Mesenteric fat pad (tissue), 1 donor: Measurements from ENCODE around the gene INIP. TPM values are rescaled to one million over a fixed set of nuclear protein-coding genes. Genes with fewer than 3 reads are reported as not detected.
"Not testable (repeated sequence)": the region's sequence is repeated elsewhere in the genome, so short reads cannot be mapped to it uniquely, and the experiment has no call there.

Source experiments
- DNase-seq: peaks from one replicate; pipeline ENCODE4 v3.0.0-alpha.2; 2020; ENCODE audit warnings: low spot score
- total RNA-seq: library from RNA; stranded (reverse); fragmentation: NEBNext Ultra II Directional; extraction: Animal tissue kit (Norgen Biotek cat#: 25700); gene quantifications from one replicate; pipeline ENCODE4 v1.2.1, GENCODE V29; 2021
- donor health status: DM: yes; HTN: yes; CAD: no.

INIP gene
- total RNA-seq, 1 donor from 2014 or later, result 17.2 TPM

GRCh38 chr9:112743216-112743836 is 25.4 kb upstream of the INIP start:
- no peak for DNase-seq

GRCh38 chr9:112734892-112735291 is 17.0 kb upstream of the INIP start:
- DNase-seq, result no peak

GRCh38 chr9:112731971-112732370 is 14.1 kb upstream of the INIP start:
- DNase-seq, result no peak

- no peak for DNase-seq
Measured at GRCh38 chr9:112728401-112728800, 10.5 kb upstream of the INIP start.

- no peak for DNase-seq
Measured at GRCh38 chr9:112726428-112726827, 8.5 kb upstream of the INIP start.

GRCh38 chr9:112725961-112726360 is 8.0 kb upstream of the INIP start:
- no peak for DNase-seq

GRCh38 chr9:112722749-112723148 is 4.8 kb upstream of the INIP start:
- DNase-seq, result not testable (repeated sequence)

GRCh38 chr9:112720113-112720780 is 2.3 kb upstream of the INIP start:
- no peak for DNase-seq

GRCh38 chr9:112719696-112720095 is 1.8 kb upstream of the INIP start:
- DNase-seq, result no peak

- DNase-seq, result no peak
Measured at GRCh38 chr9:112719241-112719691, 1.3 kb upstream of the INIP start.

- no peak for DNase-seq
Measured at GRCh38 chr9:112712678-112713077, 5.2 kb downstream of the INIP start.

GRCh38 chr9:112711050-112711689 is 6.7 kb downstream of the INIP start:
- no peak for DNase-seq

- DNase-seq, result no peak
Measured at GRCh38 chr9:112705768-112706427, 12.0 kb downstream of the INIP start.

GRCh38 chr9:112703304-112703703 is 14.6 kb downstream of the INIP start:
- no peak for DNase-seq

- no peak for DNase-seq
Measured at GRCh38 chr9:112700085-112700484, 17.8 kb downstream of the INIP start.

GRCh38 chr9:112699230-112699629 is 18.7 kb downstream of the INIP start:
- no peak for DNase-seq

- no peak for DNase-seq
Measured at GRCh38 chr9:112696461-112696860, 21.5 kb downstream of the INIP start.

GRCh38 chr9:112694706-112695555 is 23.0 kb downstream of the INIP start:
- no peak for DNase-seq

- DNase-seq, result no peak
Measured at GRCh38 chr9:112689161-112689740, 28.7 kb downstream of the INIP start.

- no peak for DNase-seq
Measured at GRCh38 chr9:112680731-112681402, 37.0 kb downstream of the INIP start.
